Tibial nerve (tissue), 4 donors: ENCODE data around the gene GALNT18. TPM values are rescaled to one million over a fixed set of nuclear protein-coding genes. Genes with fewer than 3 reads are reported as not detected.

ENCODE experiments used
- DNase-seq, 2 donors: peaks; one replicate each; pipeline ENCODE4 v3.0.0-alpha.2; 2019; ENCODE audit warnings: low spot score in 2 of 2
- H3K27ac ChIP-seq, 4 donors: fragments of 200-600 bp; sonication (generic) in 3 of 4; one replicate each; pipeline ENCODE4 v1.5.1; 2017 to 2019; ENCODE audit warnings: mild to moderate bottlenecking in 1 of 4
- H3K27me3 ChIP-seq, 2 donors: fragments of 200-600 bp; sonication (generic) in 1 of 2; one replicate each; pipeline versions ENCODE4 v1.5.1 to v1.6.0; 2017 to 2019
- H3K36me3 ChIP-seq, 3 donors: fragments of 200-600 bp; sonication (generic); one replicate each; pipeline ENCODE4 v1.5.1; 2018 to 2019
- H3K4me1 ChIP-seq, 4 donors: fragments of 200-600 bp; sonication (generic) in 3 of 4; one replicate each; pipeline ENCODE4 v1.5.1; 2017 to 2019
- H3K4me3 ChIP-seq, 4 donors: fragments of 200-600 bp; sonication (generic) in 3 of 4; one replicate each; pipeline ENCODE4 v1.5.1; 2017 to 2019; ENCODE audit warnings: mild to moderate bottlenecking in 1 of 4, moderate library complexity in 1 of 4
- H3K9me3 ChIP-seq, 4 donors: fragments of 200-600 bp; sonication (generic) in 3 of 4; one replicate each; pipeline ENCODE4 v1.5.1; 2017 to 2019
- CTCF ChIP-seq, 5 experiments: fragments of 200-600 bp in 3 of 5; fragments of 450-650 bp in 2 of 5; sonication (generic) in 3 of 5; IDR thresholded peaks; one replicate each; pipeline ENCODE4 v1.5.1; 2016 to 2019; ENCODE audit warnings: antibody characterized with exemption in 5 of 5, mild to moderate bottlenecking in 3 of 5, moderate library complexity in 2 of 5
- EP300 ChIP-seq, 2 donors: sonication (generic); formaldehyde crosslinking; IDR thresholded peaks; one replicate each; pipeline ENCODE4 v1.6.1; 2017; ENCODE audit warnings: antibody characterized with exemption in 2 of 2, mild to moderate bottlenecking in 1 of 2
- POLR2A ChIP-seq, 2 donors: fragments of 450-650 bp; IDR thresholded peaks; one replicate each; pipeline ENCODE4 v1.6.1; 2017; ENCODE audit warnings: antibody characterized with exemption in 2 of 2, mild to moderate bottlenecking in 2 of 2, moderate library complexity in 2 of 2
- WGBS, 2 donors: methylation state at CpG; one replicate each; pipeline ENCODE4 v1.1.5; 2018; 5-methylcytosine and 5-hydroxymethylcytosine counted together
- total RNA-seq, 4 donors: library from RNA; depleted of rRNA; stranded (reverse); fragments of >200 nt; gene quantifications; one replicate each; pipeline ENCODE4 v1.1.0, GENCODE V29; 2016

The GALNT18 gene
- total RNA-seq, 4 donors from 2014 or later: 11.3 to 32.4 (median 23.9) TPM

- no peak overlapping the region for H3K27ac ChIP-seq
- peaks cover 0 to 16% (median 2%) of the 10 kb centered on the region in 4 donors for H3K4me1 ChIP-seq
- no peaks in the 10 kb centered on the region for H3K9me3 ChIP-seq
- TF ChIP-seq POLR2A (IDR thresholded peaks at IDR 0.05): no peak
- no peak for TF ChIP-seq EP300 (IDR thresholded peaks at IDR 0.05)
- no peak for TF ChIP-seq CTCF (IDR thresholded peaks at IDR 0.05)
- no peaks in the 10 kb centered on the region for H3K27me3 ChIP-seq
- H3K36me3 ChIP-seq: no peaks in the 10 kb centered on the region
- DNase-seq: no peak
- H3K4me3 ChIP-seq: no peak overlapping the region
Observed at GRCh38 chr11:11570823-11571222, 51.0 kb downstream of the GALNT18 start.

DNA sequence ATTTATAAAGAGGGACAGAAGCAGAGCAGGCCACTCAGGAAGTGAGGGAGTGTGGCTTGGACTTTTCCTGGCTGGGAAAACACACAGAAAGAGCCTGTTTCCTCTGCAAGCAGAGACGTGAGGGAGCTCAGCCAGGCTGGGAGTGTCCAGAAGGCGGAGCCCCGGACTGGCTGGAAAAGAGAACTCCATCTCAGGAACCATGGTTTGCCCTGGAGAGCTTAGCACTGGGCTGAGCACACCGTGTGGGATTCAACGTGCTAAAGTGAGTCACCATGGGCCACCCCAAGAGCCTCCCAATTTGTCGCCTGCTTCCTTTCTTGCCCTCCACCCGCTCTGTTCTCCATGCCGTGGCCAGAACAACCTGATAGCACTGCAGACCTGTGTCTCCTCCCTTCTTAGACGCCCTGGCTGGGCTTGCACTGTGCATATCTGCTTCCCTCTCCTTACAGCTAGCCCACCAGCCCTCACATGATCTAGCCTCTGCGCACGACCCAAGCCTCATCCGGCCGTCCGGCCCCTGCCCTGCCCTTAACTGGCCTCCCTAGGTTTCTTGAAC is 51.8 kb downstream of the GALNT18 start:
- DNase-seq: peak; percentile 28 to 54
- Histone ChIP-seq H3K4me1 (peaks cover 0 to 16% (median 2%) of the 10 kb centered on the region in 4 donors), H3K27ac (peak overlapping the region in 1 of 4 donors; percentile 60), H3K36me3 (no peaks in the 10 kb centered on the region), H3K9me3 (no peaks in the 10 kb centered on the region), H3K27me3 (no peaks in the 10 kb centered on the region), H3K4me3 (peak overlapping the region in 1 of 4 donors; percentile 23)
- 41 to 53% methylated on average over 14 of the region's 14 CpGs for WGBS, 2 donors
- TF ChIP-seq EP300 (IDR thresholded peaks at IDR 0.05) (no peak), CTCF (IDR thresholded peaks at IDR 0.05) (no peak), POLR2A (IDR thresholded peaks at IDR 0.05) (no peak)

- Histone ChIP-seq H3K4me3 (no peak overlapping the region), H3K27me3 (no peaks in the 10 kb centered on the region), H3K9me3 (no peaks in the 10 kb centered on the region), H3K36me3 (no peaks in the 10 kb centered on the region), H3K4me1 (peaks cover 0 to 16% (median 2%) of the 10 kb centered on the region in 4 donors), H3K27ac (no peak overlapping the region)
- 93 to 96% methylated on average over 3 of the region's 3 CpGs for WGBS, 2 donors
- DNase-seq: no peak
- no peak for TF ChIP-seq EP300 (IDR thresholded peaks at IDR 0.05)
Observed at GRCh38 chr11:11568651-11569229, 53.1 kb downstream of the GALNT18 start.

GRCh38 chr11:11567936-11568650 is 53.7 kb downstream of the GALNT18 start:
- H3K4me3 ChIP-seq: no peak overlapping the region
- H3K27me3 ChIP-seq: no peaks in the 10 kb centered on the region
- 74 to 84% methylated on average over 7 of the region's 7 CpGs for WGBS, 2 donors
- no peaks in the 10 kb centered on the region for H3K9me3 ChIP-seq
- no peak for DNase-seq
- no peaks in the 10 kb centered on the region for H3K36me3 ChIP-seq
- peaks cover 0 to 16% (median 2%) of the 10 kb centered on the region in 4 donors for H3K4me1 ChIP-seq
- H3K27ac ChIP-seq: no peak overlapping the region
- no peak for TF ChIP-seq CTCF (IDR thresholded peaks at IDR 0.05)
- no peak for TF ChIP-seq POLR2A (IDR thresholded peaks at IDR 0.05)
- TF ChIP-seq EP300 (IDR thresholded peaks at IDR 0.05): no peak

GRCh38 chr11:11565636-11566035 is 56.2 kb downstream of the GALNT18 start:
- WGBS, 2 donors: 80 to 82% methylated on average over 2 of the region's 2 CpGs

More at GRCh38 chr11:11565636-11566035, 56.2 kb downstream of the GALNT18 start:
- no peak for DNase-seq
- peaks cover 0 to 13% (median 1%) of the 10 kb centered on the region in 4 donors for H3K4me1 ChIP-seq
- no peaks in the 10 kb centered on the region for H3K27me3 ChIP-seq
- no peak overlapping the region for H3K27ac ChIP-seq
- H3K4me3 ChIP-seq: no peak overlapping the region
- no peak for TF ChIP-seq CTCF (IDR thresholded peaks at IDR 0.05)
- no peaks in the 10 kb centered on the region for H3K9me3 ChIP-seq
- H3K36me3 ChIP-seq: no peaks in the 10 kb centered on the region
